Measurements from ENCODE around the gene OSBPL3. TPM values are rescaled to one million over a fixed set of nuclear protein-coding genes. Genes with fewer than 3 reads are reported as not detected.

OSBPL3 gene
- total RNA-seq, 1 experiment from 2014 or later: 11.6 TPM

DNA sequence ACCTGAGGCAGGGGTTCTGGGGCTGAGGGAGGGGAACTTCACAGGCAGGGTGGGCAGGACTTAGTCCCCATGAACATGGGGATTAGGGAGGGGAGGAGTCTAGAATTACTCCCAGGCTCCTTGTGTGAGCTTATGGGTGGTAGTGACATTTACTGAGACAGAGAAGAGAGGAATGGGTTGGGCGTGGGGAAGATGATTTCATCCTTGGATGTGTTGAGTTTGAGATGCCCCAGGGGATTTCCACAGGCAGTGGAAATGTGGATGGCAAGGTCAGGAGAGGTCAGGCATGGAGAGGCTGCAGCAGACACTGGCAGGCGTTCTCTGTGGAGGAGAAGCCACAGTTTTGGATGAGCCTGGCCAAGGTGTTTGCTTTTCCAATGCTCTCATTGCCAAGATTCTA, 196.3 kb downstream of the OSBPL3 start:
- no peaks in the 10 kb centered on the region for H3K27me3 ChIP-seq (ENCODE audit: low read length)
- H2AFZ ChIP-seq (ENCODE audit: low read length): no peak overlapping the region
- ChIA-PET CTCF (no interaction called here), POLR2A (ENCODE audit: unreplicated experiment) (interaction anchor here (0.6 kb wide), 1 partner anchor 210 kb away, joined by 11 read pairs; no protein-coding TSS in a partner anchor)
- no peak overlapping the region for H3K9ac ChIP-seq (ENCODE audit: low read length)
- no peak overlapping the region for H3K4me2 ChIP-seq (ENCODE audit: low read length)
- no peaks in the 10 kb centered on the region for H4K20me1 ChIP-seq (ENCODE audit: low read length)
- no peaks in the 10 kb centered on the region for H3F3A ChIP-seq (ENCODE audit: low read length, unreplicated experiment)
- peak; percentile 2 for DNase-seq
- no peak for ATAC-seq
- H3K9me2 ChIP-seq (replicated peaks; ENCODE audit: low read length): no peaks in the 10 kb centered on the region
- peaks cover 13% of the 10 kb centered on the region for H3K4me1 ChIP-seq (ENCODE audit: insufficient read depth, low read length)
- no peaks in the 10 kb centered on the region for H3K79me2 ChIP-seq (ENCODE audit: low read length)
- H3K9me3 ChIP-seq (ENCODE audit: low read length): no peaks in the 10 kb centered on the region
- no peaks in the 10 kb centered on the region for H3K36me3 ChIP-seq (ENCODE audit: low read depth, low read length)
- no TSS peak for BruUV-seq (replicated peaks)
- H3K4me3 ChIP-seq (ENCODE audit: low read length): no peak overlapping the region
- TF ChIP-seq EZH2phosphoT487 (IDR thresholded peaks at IDR 0.05; ENCODE audit: borderline replicate concordance, low read length) (no peak), EZH2 (IDR thresholded peaks at IDR 0.05; ENCODE audit: low read length, unreplicated experiment) (no peak)
- TF ChIP-seq, protein P1, sequence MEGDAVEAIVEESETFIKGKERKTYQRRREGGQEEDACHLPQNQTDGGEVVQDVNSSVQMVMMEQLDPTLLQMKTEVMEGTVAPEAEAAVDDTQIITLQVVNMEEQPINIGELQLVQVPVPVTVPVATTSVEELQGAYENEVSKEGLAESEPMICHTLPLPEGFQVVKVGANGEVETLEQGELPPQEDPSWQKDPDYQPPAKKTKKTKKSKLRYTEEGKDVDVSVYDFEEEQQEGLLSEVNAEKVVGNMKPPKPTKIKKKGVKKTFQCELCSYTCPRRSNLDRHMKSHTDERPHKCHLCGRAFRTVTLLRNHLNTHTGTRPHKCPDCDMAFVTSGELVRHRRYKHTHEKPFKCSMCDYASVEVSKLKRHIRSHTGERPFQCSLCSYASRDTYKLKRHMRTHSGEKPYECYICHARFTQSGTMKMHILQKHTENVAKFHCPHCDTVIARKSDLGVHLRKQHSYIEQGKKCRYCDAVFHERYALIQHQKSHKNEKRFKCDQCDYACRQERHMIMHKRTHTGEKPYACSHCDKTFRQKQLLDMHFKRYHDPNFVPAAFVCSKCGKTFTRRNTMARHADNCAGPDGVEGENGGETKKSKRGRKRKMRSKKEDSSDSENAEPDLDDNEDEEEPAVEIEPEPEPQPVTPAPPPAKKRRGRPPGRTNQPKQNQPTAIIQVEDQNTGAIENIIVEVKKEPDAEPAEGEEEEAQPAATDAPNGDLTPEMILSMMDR (conservative IDR thresholded peaks at IDR 0.05; ENCODE audit: low read depth, low read length): no peak
- intact Hi-C loops (cut with micrococcal nuclease): no loop called here
- H3K27ac ChIP-seq (ENCODE audit: low read length): no peak overlapping the region

DNA sequence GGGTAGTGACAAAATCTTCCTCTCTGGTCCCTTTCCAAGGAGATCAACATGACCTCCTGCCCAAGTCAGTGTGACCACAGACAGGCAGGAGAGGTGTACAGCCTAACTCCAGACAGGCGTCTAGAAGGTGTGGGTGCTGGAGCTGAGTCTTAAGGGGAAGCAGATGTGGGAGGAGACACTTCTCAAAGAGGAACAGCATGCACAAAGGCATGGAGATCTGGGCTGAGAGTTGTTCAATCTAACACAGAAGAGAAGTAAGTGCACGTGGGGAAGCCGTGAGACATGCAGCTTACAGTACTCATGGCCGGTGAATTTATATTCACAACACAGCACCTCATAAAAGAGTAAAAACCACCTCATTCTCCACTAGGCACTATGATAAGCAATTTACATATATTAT, 198.9 kb downstream of the OSBPL3 start:
- BruUV-seq (replicated peaks): no TSS peak
- intact Hi-C loops (cut with micrococcal nuclease): no loop called here
- H2AFZ ChIP-seq (ENCODE audit: low read length): no peak overlapping the region
- no peaks in the 10 kb centered on the region for H3K9me3 ChIP-seq (ENCODE audit: low read length)
- no peaks in the 10 kb centered on the region for H3K27me3 ChIP-seq (ENCODE audit: low read length)
- H3K79me2 ChIP-seq (ENCODE audit: low read length): no peaks in the 10 kb centered on the region
- TF ChIP-seq EZH2phosphoT487 (IDR thresholded peaks at IDR 0.05; ENCODE audit: borderline replicate concordance, low read length) (no peak), EZH2 (IDR thresholded peaks at IDR 0.05; ENCODE audit: low read length, unreplicated experiment) (no peak)
- TF ChIP-seq, protein P1 (conservative IDR thresholded peaks at IDR 0.05; ENCODE audit: low read depth, low read length): no peak
- H3K9ac ChIP-seq (ENCODE audit: low read length): no peak overlapping the region
- no peak overlapping the region for H3K4me3 ChIP-seq (ENCODE audit: low read length)
- H3F3A ChIP-seq (ENCODE audit: low read length, unreplicated experiment): no peaks in the 10 kb centered on the region
- no peak for ATAC-seq
- no peak overlapping the region for H3K27ac ChIP-seq (ENCODE audit: low read length)
- POLR2A ChIA-PET (ENCODE audit: unreplicated experiment): no interaction called here
- no peaks in the 10 kb centered on the region for H4K20me1 ChIP-seq (ENCODE audit: low read length)
- no peaks in the 10 kb centered on the region for H3K36me3 ChIP-seq (ENCODE audit: low read depth, low read length)
- H3K9me2 ChIP-seq (replicated peaks; ENCODE audit: low read length): no peaks in the 10 kb centered on the region
- no peaks in the 10 kb centered on the region for H3K4me1 ChIP-seq (ENCODE audit: insufficient read depth, low read length)
- H3K4me2 ChIP-seq (ENCODE audit: low read length): no peak overlapping the region
- CTCF ChIA-PET: no interaction called here
- DNase-seq: no peak

DNA sequence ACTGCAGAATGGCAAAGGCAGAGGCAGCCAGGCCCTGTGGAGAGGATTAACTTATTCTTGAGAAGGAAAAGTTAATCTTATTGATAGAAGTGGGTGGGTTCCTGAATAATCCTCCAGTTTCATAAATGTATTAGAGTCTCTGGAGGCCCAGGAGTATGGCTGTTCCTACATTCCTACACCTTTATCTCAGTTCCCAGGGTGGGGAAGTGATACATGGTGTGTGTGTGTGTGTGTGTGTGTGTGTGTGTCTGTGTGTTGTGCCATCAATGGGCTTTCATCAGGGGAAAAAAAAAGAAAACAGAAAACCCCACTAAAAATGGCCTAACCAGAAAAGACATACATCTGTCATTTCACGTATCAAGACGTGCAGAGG, 200.7 kb downstream of the OSBPL3 start:
- H3K79me2 ChIP-seq (ENCODE audit: low read length): no peaks in the 10 kb centered on the region
- H3K9ac ChIP-seq (ENCODE audit: low read length): no peak overlapping the region
- H2AFZ ChIP-seq (ENCODE audit: low read length): no peak overlapping the region
- CTCF ChIA-PET: no interaction called here
- H3K4me1 ChIP-seq (ENCODE audit: insufficient read depth, low read length): peaks cover 7% of the 10 kb centered on the region
- H3K4me2 ChIP-seq (ENCODE audit: low read length): no peak overlapping the region
- TF ChIP-seq, protein P1 (conservative IDR thresholded peaks at IDR 0.05; ENCODE audit: low read depth, low read length): no peak
- TF ChIP-seq EZH2phosphoT487 (IDR thresholded peaks at IDR 0.05; ENCODE audit: borderline replicate concordance, low read length) (no peak), EZH2 (IDR thresholded peaks at IDR 0.05; ENCODE audit: low read length, unreplicated experiment) (no peak)
- no peaks in the 10 kb centered on the region for H4K20me1 ChIP-seq (ENCODE audit: low read length)
- H3K9me3 ChIP-seq (ENCODE audit: low read length): no peaks in the 10 kb centered on the region
- H3F3A ChIP-seq (ENCODE audit: low read length, unreplicated experiment): no peaks in the 10 kb centered on the region
- H3K27me3 ChIP-seq (ENCODE audit: low read length): no peaks in the 10 kb centered on the region
- no peak overlapping the region for H3K4me3 ChIP-seq (ENCODE audit: low read length)
- no peaks in the 10 kb centered on the region for H3K9me2 ChIP-seq (replicated peaks; ENCODE audit: low read length)
- intact Hi-C loops (cut with micrococcal nuclease): no loop called here
- H3K27ac ChIP-seq (ENCODE audit: low read length): no peak overlapping the region
- no peaks in the 10 kb centered on the region for H3K36me3 ChIP-seq (ENCODE audit: low read depth, low read length)
- no TSS peak for BruUV-seq (replicated peaks)
- ATAC-seq: no peak
- no peak for DNase-seq
- POLR2A ChIA-PET (ENCODE audit: unreplicated experiment): no interaction called here
